Astrocyte (in vitro differentiated cells and primary cell): ENCODE measurements around the gene ZMYND15. TPM values are rescaled to one million over a fixed set of nuclear protein-coding genes. Genes with fewer than 3 reads are reported as not detected.

Experiments used
- DNase-seq: peaks from one replicate; pipeline ENCODE4 v3.0.0-alpha.2; 2010; ENCODE audit warnings: low read depth
- FAIRE-seq: peaks from 2 replicates; lab custom pipeline; 2011; peaks lifted over from hg19 to GRCh38; lab: Jason Lieb, UNC
- H2AFZ ChIP-seq: 2 replicates; pipeline ENCODE4 v1.6.0; 2012; ENCODE audit warnings: low read depth, low read length, inconsistent platforms
- H3K27ac ChIP-seq: 2 replicates; pipeline ENCODE4 v1.5.1; 2011; ENCODE audit warnings: low read depth, low read length, inconsistent platforms
- H3K27me3 ChIP-seq: 2 replicates; pipeline ENCODE4 v1.6.0; 2011; ENCODE audit warnings: low read length, inconsistent platforms; ENCODE audit not compliant: insufficient read depth
- H3K36me3 ChIP-seq: 2 replicates; pipeline ENCODE4 v1.5.1; 2011; ENCODE audit warnings: low read length, inconsistent platforms; ENCODE audit not compliant: insufficient read depth
- H3K4me1 ChIP-seq: 2 replicates; pipeline ENCODE4 v1.5.1; 2011; ENCODE audit warnings: low read length, inconsistent platforms; ENCODE audit not compliant: insufficient read depth
- H3K4me2 ChIP-seq: 2 replicates; pipeline ENCODE4 v1.6.0; 2012; ENCODE audit warnings: low read length, inconsistent platforms
- H3K4me3 ChIP-seq: 2 replicates; pipeline ENCODE4 v1.5.1; 2011; ENCODE audit warnings: low read depth, mild to moderate bottlenecking, low read length, inconsistent platforms; ENCODE audit not compliant: insufficient read depth
- H3K79me2 ChIP-seq: 2 replicates; pipeline ENCODE4 v1.6.0; 2012; ENCODE audit warnings: mild to moderate bottlenecking, low read length, inconsistent platforms; ENCODE audit not compliant: insufficient read depth
- H3K9ac ChIP-seq: 2 replicates; pipeline ENCODE4 v1.6.0; 2012; ENCODE audit warnings: mild to moderate bottlenecking, low read length, inconsistent platforms
- H3K9me3 ChIP-seq: 2 replicates; pipeline ENCODE4 v1.5.1; 2012; ENCODE audit warnings: low read depth, mild to moderate bottlenecking, low read length, inconsistent platforms; ENCODE audit not compliant: insufficient read depth
- H4K20me1 ChIP-seq: 2 replicates; pipeline ENCODE4 v1.6.0; 2012; ENCODE audit warnings: low read length, inconsistent platforms; ENCODE audit not compliant: insufficient read depth
- H3K27ac Mint-ChIP-seq: one replicate; pipeline ENCODE4 v1.8.0; 2021; ENCODE audit warnings: mild to moderate bottlenecking, mixed read lengths; ENCODE audit not compliant: unreplicated experiment
- H3K27me3 Mint-ChIP-seq: one replicate; pipeline ENCODE4 v1.8.0; 2021; ENCODE audit warnings: low read depth, mixed read lengths; ENCODE audit not compliant: unreplicated experiment
- H3K36me3 Mint-ChIP-seq: one replicate; pipeline ENCODE4 v1.8.0; 2021; ENCODE audit warnings: low read depth, mixed read lengths; ENCODE audit not compliant: unreplicated experiment
- H3K4me1 Mint-ChIP-seq: one replicate; pipeline ENCODE4 v1.8.0; 2021; ENCODE audit warnings: low read depth, mixed read lengths; ENCODE audit not compliant: unreplicated experiment
- H3K4me3 Mint-ChIP-seq: one replicate; pipeline ENCODE4 v1.8.0; 2021; ENCODE audit warnings: mild to moderate bottlenecking, moderate library complexity, mixed read lengths; ENCODE audit not compliant: unreplicated experiment
- H3K9me3 Mint-ChIP-seq: one replicate; pipeline ENCODE4 v1.8.0; 2021; ENCODE audit warnings: mild to moderate bottlenecking, mixed read lengths; ENCODE audit not compliant: unreplicated experiment
- CTCF ChIP-seq: IDR thresholded peaks from 2 replicates; pipeline ENCODE4 v1.5.1; 2011; ENCODE audit warnings: low read depth, mild to moderate bottlenecking, inconsistent platforms, low read length, moderate library complexity; ENCODE audit not compliant: insufficient read depth
- EZH2 ChIP-seq: IDR thresholded peaks from 2 replicates; pipeline ENCODE4 v1.6.1; 2012; ENCODE audit warnings: mild to moderate bottlenecking, low read length, inconsistent platforms; ENCODE audit not compliant: insufficient read depth
- total RNA-seq: library from RNA; stranded (reverse); gene quantifications from 2 replicates; pipeline ENCODE4 v1.2.1, GENCODE V29; 2021

ZMYND15 gene
- total RNA-seq, 1 donor from 2014 or later = 0.09 TPM

- peak overlapping the region; percentile 86 for H2AFZ ChIP-seq
- no peak for FAIRE-seq
These were observed 50.5 kb downstream of the ZMYND15 start for GRCh38 chr17:4789951-4790704.

GRCh38 chr17:4790705-4791088 lies 51.1 kb downstream of the ZMYND15 start:
- no peaks in the 10 kb centered on the region for H3K9me3 ChIP-seq

More at GRCh38 chr17:4789951-4790704, 50.5 kb downstream of the ZMYND15 start:
- H3K9me3 Mint-ChIP-seq = peaks cover 2% of the 10 kb centered on the region
- peak overlapping the region; percentile 89 for H3K4me2 ChIP-seq
- H3K27ac Mint-ChIP-seq = peak overlapping the region; percentile 43
- no peaks in the 10 kb centered on the region for H3K9me3 ChIP-seq
- no peaks in the 10 kb centered on the region for H3K36me3 Mint-ChIP-seq
- TF ChIP-seq CTCF = peak; percentile 11
- no peak for TF ChIP-seq EZH2
- peak overlapping the region; percentile 60 for H3K4me3 ChIP-seq
- no peaks in the 10 kb centered on the region for H3K36me3 ChIP-seq
- H3K4me1 Mint-ChIP-seq = no peaks in the 10 kb centered on the region
- H4K20me1 ChIP-seq = no peaks in the 10 kb centered on the region
- H3K4me3 Mint-ChIP-seq = peak overlapping the region; percentile 84
- H3K27me3 Mint-ChIP-seq = peaks cover 5% of the 10 kb centered on the region
- peak overlapping the region; percentile 75 for H3K27ac ChIP-seq
- no peaks in the 10 kb centered on the region for H3K79me2 ChIP-seq
- H3K9ac ChIP-seq = peak overlapping the region; percentile 78
- peaks cover 23% of the 10 kb centered on the region for H3K4me1 ChIP-seq
- H3K27me3 ChIP-seq = peaks cover 19% of the 10 kb centered on the region
- peak; percentile 84 for DNase-seq

More at GRCh38 chr17:4790705-4791088, 51.1 kb downstream of the ZMYND15 start:
- H3K27me3 Mint-ChIP-seq = peaks cover 5% of the 10 kb centered on the region
- H4K20me1 ChIP-seq = no peaks in the 10 kb centered on the region
- H3K9ac ChIP-seq = peak overlapping the region; percentile 78
- peaks cover 13% of the 10 kb centered on the region for H3K27me3 ChIP-seq
- no peak for DNase-seq
- peak overlapping the region; percentile 86 for H2AFZ ChIP-seq
- H3K36me3 Mint-ChIP-seq = no peaks in the 10 kb centered on the region
- no peaks in the 10 kb centered on the region for H3K36me3 ChIP-seq
- TF ChIP-seq EZH2 (no peak), CTCF (no peak)
- H3K4me3 Mint-ChIP-seq = peak overlapping the region; percentile 84
- H3K27ac ChIP-seq = peak overlapping the region; percentile 75
- H3K4me1 ChIP-seq = peaks cover 18% of the 10 kb centered on the region
- no peaks in the 10 kb centered on the region for H3K4me1 Mint-ChIP-seq
- peaks cover 2% of the 10 kb centered on the region for H3K9me3 Mint-ChIP-seq
- H3K27ac Mint-ChIP-seq = peak overlapping the region; percentile 43
- no peak for FAIRE-seq
- no peaks in the 10 kb centered on the region for H3K79me2 ChIP-seq
- H3K4me3 ChIP-seq = peak overlapping the region; percentile 60
- peak overlapping the region; percentile 89 for H3K4me2 ChIP-seq
